Measurements from ENCODE around the gene NBL1.

DNA sequence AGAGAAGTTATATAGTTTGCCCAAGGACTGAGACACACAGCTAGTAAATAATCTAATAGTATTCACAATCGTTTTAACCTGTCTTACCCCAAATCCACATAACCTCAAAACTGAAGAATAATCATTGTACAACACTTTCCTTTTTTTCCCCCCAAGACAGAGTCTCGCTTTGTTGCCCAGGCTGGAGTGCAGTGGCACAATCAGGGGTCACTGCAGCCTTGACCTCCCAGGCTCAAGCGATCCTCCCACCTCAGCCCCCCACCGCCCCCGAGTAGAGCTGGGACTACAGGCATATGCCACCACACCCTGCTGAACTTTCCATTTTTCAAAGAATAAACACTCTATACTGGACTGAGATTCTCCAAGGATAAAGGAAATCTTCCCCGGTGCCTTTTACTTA is 28.7 kb upstream of the NBL1 start:
- TF ChIP-seq, protein P1, sequence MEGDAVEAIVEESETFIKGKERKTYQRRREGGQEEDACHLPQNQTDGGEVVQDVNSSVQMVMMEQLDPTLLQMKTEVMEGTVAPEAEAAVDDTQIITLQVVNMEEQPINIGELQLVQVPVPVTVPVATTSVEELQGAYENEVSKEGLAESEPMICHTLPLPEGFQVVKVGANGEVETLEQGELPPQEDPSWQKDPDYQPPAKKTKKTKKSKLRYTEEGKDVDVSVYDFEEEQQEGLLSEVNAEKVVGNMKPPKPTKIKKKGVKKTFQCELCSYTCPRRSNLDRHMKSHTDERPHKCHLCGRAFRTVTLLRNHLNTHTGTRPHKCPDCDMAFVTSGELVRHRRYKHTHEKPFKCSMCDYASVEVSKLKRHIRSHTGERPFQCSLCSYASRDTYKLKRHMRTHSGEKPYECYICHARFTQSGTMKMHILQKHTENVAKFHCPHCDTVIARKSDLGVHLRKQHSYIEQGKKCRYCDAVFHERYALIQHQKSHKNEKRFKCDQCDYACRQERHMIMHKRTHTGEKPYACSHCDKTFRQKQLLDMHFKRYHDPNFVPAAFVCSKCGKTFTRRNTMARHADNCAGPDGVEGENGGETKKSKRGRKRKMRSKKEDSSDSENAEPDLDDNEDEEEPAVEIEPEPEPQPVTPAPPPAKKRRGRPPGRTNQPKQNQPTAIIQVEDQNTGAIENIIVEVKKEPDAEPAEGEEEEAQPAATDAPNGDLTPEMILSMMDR (IDR thresholded peaks at IDR 0.05): no peak
- no peak for TF ChIP-seq EZH2 (IDR thresholded peaks at IDR 0.05)
